B cell (primary cell): ENCODE results near the gene GGTLC1. TPM values are rescaled to one million over a fixed set of nuclear protein-coding genes. Genes with fewer than 3 reads are reported as not detected.

ENCODE experiments used
- ATAC-seq: fragments of 200-7000 bp; cut with Tn5 transposase; one replicate; pipeline ENCODE4 v1.10.0; 2021; ENCODE audit warnings: low read depth, mild to moderate bottlenecking, moderate number of reproducible peaks, moderate library complexity
- CTCF ChIA-PET: fragments of 350-600 bp; sonication (Branson Sonifier 250); formaldehyde crosslinking; loops from one replicate; lab custom pipeline; 2021; ENCODE audit warnings: antibody characterized with exemption, inconsistent platforms; lab: Charles Lee
- POLR2A ChIA-PET: fragments of 350-600 bp; sonication (Branson Sonifier 250); formaldehyde crosslinking; loops from one replicate; lab custom pipeline; 2021; ENCODE audit warnings: antibody characterized with exemption; lab: Charles Lee
- DNase-seq: peaks from one replicate; pipeline ENCODE4 v3.0.0; 2013
- H2AFZ ChIP-seq: 2 replicates; pipeline ENCODE4 v1.6.1; 2012; ENCODE audit warnings: mild to moderate bottlenecking, low read depth, low read length; ENCODE audit not compliant: insufficient read depth, poor library complexity, severe bottlenecking
- H3K27ac ChIP-seq, 2 donors: 1 replicate in 1 of 2; 2 replicates in 1 of 2; pipeline ENCODE4 v1.5.1; 2012 to 2013; ENCODE audit warnings: low read length in 2 of 2, mild to moderate bottlenecking in 2 of 2, moderate library complexity in 1 of 2
- H3K27me3 ChIP-seq, 4 experiments: fragments of 200-600 bp in 1 of 4; sonication (generic) in 1 of 4; replicated peaks in 1 of 4; 1 replicate in 2 of 4; 2 replicates in 2 of 4; pipeline versions ENCODE4 v1.6.1 to v1.7.0; 2013 to 2016; ENCODE audit warnings: low read length in 3 of 4, mild to moderate bottlenecking in 2 of 4, mixed read lengths in 1 of 4, moderate library complexity in 1 of 4; ENCODE audit not compliant: insufficient read depth in 4 of 4, control insufficient read depth in 3 of 4; ENCODE audit errors: control extremely low read depth in 1 of 4
- H3K36me3 ChIP-seq, 2 experiments: replicated peaks in 1 of 2; 1 replicate in 1 of 2; 2 replicates in 1 of 2; pipeline versions ENCODE4 v1.6.1 to v1.7.1; 2013; ENCODE audit warnings: low read length in 1 of 2; ENCODE audit not compliant: insufficient read depth in 2 of 2, control insufficient read depth in 1 of 2; ENCODE audit errors: control extremely low read depth in 1 of 2, extremely low read depth in 1 of 2
- H3K4me1 ChIP-seq, 2 donors: fragments of 200-600 bp in 1 of 2; sonication (generic) in 1 of 2; 1 replicate in 1 of 2; 2 replicates in 1 of 2; pipeline versions ENCODE4 v1.5.1 to v1.6.1; 2013 to 2017; ENCODE audit warnings: low read length in 2 of 2; ENCODE audit not compliant: control insufficient read depth in 2 of 2, insufficient read depth in 2 of 2
- H3K4me2 ChIP-seq: replicated peaks from 2 replicates; pipeline ENCODE3; 2012; ENCODE audit warnings: mild to moderate bottlenecking, low read depth, low read length; ENCODE audit not compliant: poor library complexity, severe bottlenecking
- H3K4me3 ChIP-seq, 5 experiments: fragments of 200-600 bp in 1 of 5; sonication (generic) in 1 of 5; 1 replicate in 3 of 5; 2 replicates in 2 of 5; pipeline versions ENCODE4 v1.5.1 to v1.7.0; 2011 to 2016; ENCODE audit warnings: low read length in 4 of 5, mild to moderate bottlenecking in 4 of 5, low read depth in 2 of 5, control low read depth in 1 of 5, moderate library complexity in 1 of 5; ENCODE audit not compliant: insufficient read depth in 1 of 5; ENCODE audit errors: control extremely low read depth in 1 of 5, extremely low read depth in 1 of 5
- H3K79me2 ChIP-seq: fragments of 200-600 bp; sonication (generic); one replicate; pipeline ENCODE4 v1.6.0; 2016; ENCODE audit warnings: low read length; ENCODE audit not compliant: control insufficient read depth, insufficient read depth
- H3K9ac ChIP-seq: fragments of 200-600 bp; sonication (generic); 2 replicates; pipeline ENCODE4 v1.6.1; 2017; ENCODE audit warnings: mild to moderate bottlenecking, low read length, moderate library complexity
- H3K9me3 ChIP-seq, 3 donors: one replicate each; pipeline versions ENCODE4 v1.6.1 to v1.7.1; 2013; ENCODE audit warnings: low read length in 2 of 3; ENCODE audit not compliant: control insufficient read depth in 2 of 3, insufficient read depth in 1 of 3; ENCODE audit errors: control extremely low read depth in 1 of 3
- H4K20me1 ChIP-seq: 2 replicates; pipeline ENCODE4 v1.6.0; 2012; ENCODE audit warnings: mild to moderate bottlenecking, low read length; ENCODE audit not compliant: insufficient read depth, control insufficient read depth, poor library complexity, severe bottlenecking
- H3K27ac Mint-ChIP-seq: one replicate; pipeline ENCODE4 v1.8.0; 2021; ENCODE audit warnings: mixed read lengths
- H3K27me3 Mint-ChIP-seq: one replicate; pipeline ENCODE4 v1.8.0; 2021; ENCODE audit warnings: mixed read lengths
- H3K4me1 Mint-ChIP-seq: one replicate; pipeline ENCODE4 v1.8.0; 2021; ENCODE audit warnings: mixed read lengths
- H3K4me3 Mint-ChIP-seq: one replicate; pipeline ENCODE4 v1.8.0; 2021; ENCODE audit warnings: mixed read lengths
- H3K9me3 Mint-ChIP-seq: one replicate; pipeline ENCODE4 v1.8.0; 2022; ENCODE audit warnings: mixed read lengths; ENCODE audit not compliant: insufficient read depth
- EZH2 ChIP-seq: IDR thresholded peaks from 2 replicates; pipeline ENCODE4 v1.6.1; 2012; ENCODE audit warnings: borderline replicate concordance, low read depth, mild to moderate bottlenecking, moderate library complexity, low read length; ENCODE audit not compliant: insufficient read depth, poor library complexity, severe bottlenecking
- WGBS: methylation state at CpG from one replicate; pipeline ENCODE4 v1.1.5; 2013; ENCODE audit warnings: missing lambda C conversion rate; ENCODE audit not compliant: insufficient coverage; 5-methylcytosine and 5-hydroxymethylcytosine counted together
- intact Hi-C: fragments of 100-400 bp; cut with micrococcal nuclease; formaldehyde crosslinking; loops from one replicate; pipeline ENCODE4 v1.10.0; 2022
- polyA plus RNA-seq: library from polyadenylated mRNA; depleted of rRNA; stranded (reverse); fragments of >200 nt; gene quantifications from 2 replicates; pipeline ENCODE4 v1.2.3, GENCODE V29; 2012
- total RNA-seq, 2 donors: library from RNA; stranded (reverse); fragments of 120-200 nt in 1 of 2; gene quantifications; 1 replicate in 1 of 2; 2 replicates in 1 of 2; pipeline versions ENCODE4 v1.2.3 to v1.2.4, GENCODE V29; 2013 to 2022
- TF ChIP-seq, protein P1 (sequence below): fragments of 200-600 bp; IDR thresholded peaks from one replicate; pipeline ENCODE4 v1.8.0; 2022; ENCODE audit warnings: antibody characterized with exemption, mild to moderate bottlenecking

Gene GGTLC1
- total and polyA plus RNA-seq, 2 donors (not counting 1 experiment from before 2014, with no cell fraction given), result not detected

- H3K27me3 Mint-ChIP-seq, result peaks cover 24% of the 10 kb centered on the region
- H3K4me3 ChIP-seq, result no peak overlapping the region
- H3K4me2 ChIP-seq, result no peak overlapping the region
- no peak overlapping the region for H3K9ac ChIP-seq
- H2AFZ ChIP-seq, result no peak overlapping the region
- H3K79me2 ChIP-seq, result no peaks in the 10 kb centered on the region
- intact Hi-C loops, result no loop called here
- no peaks in the 10 kb centered on the region for H3K4me1 Mint-ChIP-seq
- no peak for ATAC-seq
- H3K27ac ChIP-seq, result no peak overlapping the region
- no peaks in the 10 kb centered on the region for H3K36me3 ChIP-seq
- no peak overlapping the region for H3K4me3 Mint-ChIP-seq
- no peak for DNase-seq
- 62% methylated on average over 2 of the region's 3 CpGs for WGBS
- CTCF ChIA-PET, result no interaction called here
- H3K9me3 ChIP-seq, result no peaks in the 10 kb centered on the region
- H4K20me1 ChIP-seq, result no peaks in the 10 kb centered on the region
- H3K27me3 ChIP-seq, result peaks cover 0 to 3% (median 0%) of the 10 kb centered on the region in 4 experiments
- no peak overlapping the region for H3K27ac Mint-ChIP-seq
- H3K4me1 ChIP-seq, result no peaks in the 10 kb centered on the region
- TF ChIP-seq, protein P1, sequence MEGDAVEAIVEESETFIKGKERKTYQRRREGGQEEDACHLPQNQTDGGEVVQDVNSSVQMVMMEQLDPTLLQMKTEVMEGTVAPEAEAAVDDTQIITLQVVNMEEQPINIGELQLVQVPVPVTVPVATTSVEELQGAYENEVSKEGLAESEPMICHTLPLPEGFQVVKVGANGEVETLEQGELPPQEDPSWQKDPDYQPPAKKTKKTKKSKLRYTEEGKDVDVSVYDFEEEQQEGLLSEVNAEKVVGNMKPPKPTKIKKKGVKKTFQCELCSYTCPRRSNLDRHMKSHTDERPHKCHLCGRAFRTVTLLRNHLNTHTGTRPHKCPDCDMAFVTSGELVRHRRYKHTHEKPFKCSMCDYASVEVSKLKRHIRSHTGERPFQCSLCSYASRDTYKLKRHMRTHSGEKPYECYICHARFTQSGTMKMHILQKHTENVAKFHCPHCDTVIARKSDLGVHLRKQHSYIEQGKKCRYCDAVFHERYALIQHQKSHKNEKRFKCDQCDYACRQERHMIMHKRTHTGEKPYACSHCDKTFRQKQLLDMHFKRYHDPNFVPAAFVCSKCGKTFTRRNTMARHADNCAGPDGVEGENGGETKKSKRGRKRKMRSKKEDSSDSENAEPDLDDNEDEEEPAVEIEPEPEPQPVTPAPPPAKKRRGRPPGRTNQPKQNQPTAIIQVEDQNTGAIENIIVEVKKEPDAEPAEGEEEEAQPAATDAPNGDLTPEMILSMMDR, result no peak
- no peak for TF ChIP-seq EZH2
- POLR2A ChIA-PET, result no interaction called here
- H3K9me3 Mint-ChIP-seq, result no peaks in the 10 kb centered on the region
Measured at GRCh38 chr20:24013953-24014352, 25.4 kb upstream of the GGTLC1 start.

DNA sequence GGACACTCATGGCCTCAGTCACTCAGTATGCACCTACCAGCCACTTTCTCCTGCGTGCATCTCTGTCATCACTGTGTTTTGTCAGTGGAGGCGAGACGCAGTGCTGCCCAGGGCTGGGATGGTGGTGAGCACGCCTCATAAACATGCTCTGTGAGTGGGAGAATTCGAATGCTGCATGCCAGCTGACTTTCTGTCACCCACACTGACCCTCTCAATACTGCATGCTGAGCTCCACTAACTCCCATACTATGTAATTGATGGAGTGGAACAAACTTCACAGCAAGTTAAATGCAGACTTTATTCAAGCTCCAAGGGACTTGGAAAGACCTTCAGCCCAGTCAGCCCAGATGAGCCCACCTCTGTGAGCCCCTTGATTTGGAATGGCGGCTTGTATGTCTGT lies 22.7 kb upstream of the GGTLC1 start:
- H3K4me3 Mint-ChIP-seq, result no peak overlapping the region
- no peaks in the 10 kb centered on the region for H4K20me1 ChIP-seq
- no peaks in the 10 kb centered on the region for H3K9me3 ChIP-seq
- H3K9ac ChIP-seq, result no peak overlapping the region
- no peak for TF ChIP-seq EZH2
- H3K4me1 Mint-ChIP-seq, result no peaks in the 10 kb centered on the region
- ATAC-seq (no peak), DNase-seq (no peak)
- H3K27me3 Mint-ChIP-seq, result peaks cover 10% of the 10 kb centered on the region
- no peak overlapping the region for H3K4me3 ChIP-seq
- H3K4me1 ChIP-seq, result no peaks in the 10 kb centered on the region
- no peaks in the 10 kb centered on the region for H3K79me2 ChIP-seq
- no peak overlapping the region for H3K4me2 ChIP-seq
- H3K9me3 Mint-ChIP-seq, result no peaks in the 10 kb centered on the region
- ChIA-PET CTCF (no interaction called here), POLR2A (no interaction called here)
- 89% methylated on average over 1 of the region's 6 CpGs for WGBS
- no peak overlapping the region for H3K27ac Mint-ChIP-seq
- no peaks in the 10 kb centered on the region for H3K36me3 ChIP-seq
- H3K27ac ChIP-seq, result no peak overlapping the region
- intact Hi-C loops, result no loop called here
- no peaks in the 10 kb centered on the region for H3K27me3 ChIP-seq
- no peak overlapping the region for H2AFZ ChIP-seq
